Left ventricle myocardium inferior (tissue), 1 donor: ENCODE measurements around the gene MDK. TPM values are rescaled to one million over a fixed set of nuclear protein-coding genes. Genes with fewer than 3 reads are reported as not detected.

Experiments
- DNase-seq: peaks from one replicate; pipeline ENCODE4 v3.0.0-alpha.2; 2020
- H3K27ac ChIP-seq: fragments of 200-600 bp; replicated peaks from 2 replicates; pipeline ENCODE4 v1.8.0; 2021
- H3K27me3 ChIP-seq: fragments of 200-600 bp; 2 replicates; pipeline ENCODE4 v1.8.0; 2021; ENCODE audit warnings: low read depth
- H3K36me3 ChIP-seq: fragments of 200-600 bp; 2 replicates; pipeline ENCODE4 v1.8.0; 2021
- H3K4me1 ChIP-seq: fragments of 200-600 bp; 2 replicates; pipeline ENCODE4 v1.8.0; 2021
- H3K4me3 ChIP-seq: fragments of 200-600 bp; 2 replicates; pipeline ENCODE4 v1.8.0; 2021; ENCODE audit warnings: mild to moderate bottlenecking, moderate library complexity
- H3K9me3 ChIP-seq: fragments of 200-600 bp; replicated peaks from 2 replicates; pipeline ENCODE4 v1.8.0; 2021
- CTCF ChIP-seq: fragments of 200-600 bp; IDR thresholded peaks from 2 replicates; pipeline ENCODE4 v1.8.0; 2021; ENCODE audit warnings: antibody characterized with exemption, mild to moderate bottlenecking, borderline replicate concordance
- intact Hi-C: fragments of 100-400 bp; cut with micrococcal nuclease; formaldehyde crosslinking; loops from one replicate; pipeline ENCODE4 v1.11.0; 2022
- total RNA-seq: library from RNA; stranded (reverse); fragmentation: NEBNext Ultra II Directional; extraction: Animal tissue kit (Norgen Biotek cat#: 25700); gene quantifications from one replicate; pipeline ENCODE4 v1.2.1, GENCODE V29; 2021
- donor health status: DM: no; HTN: yes; CAD: no; lungs with severe emphysema.

Gene MDK
- total RNA-seq, 1 donor from 2014 or later = 5.4 TPM

- no peak for DNase-seq
- no peak for TF ChIP-seq CTCF
- peaks cover 6% of the 10 kb centered on the region for H3K4me1 ChIP-seq
- no peaks in the 10 kb centered on the region for H3K9me3 ChIP-seq
- H3K27ac ChIP-seq = no peak overlapping the region
- no peak overlapping the region for H3K4me3 ChIP-seq
- H3K36me3 ChIP-seq = peaks cover 76% of the 10 kb centered on the region
- intact Hi-C loops = no loop called here
- H3K27me3 ChIP-seq = no peaks in the 10 kb centered on the region
Measured at GRCh38 chr11:46375392-46376101, 5.9 kb upstream of the MDK start.

- Histone ChIP-seq H3K27ac (no peak overlapping the region), H3K36me3 (peaks cover 67% of the 10 kb centered on the region), H3K9me3 (no peaks in the 10 kb centered on the region), H3K4me3 (no peak overlapping the region), H3K27me3 (no peaks in the 10 kb centered on the region), H3K4me1 (peaks cover 16% of the 10 kb centered on the region)
- TF ChIP-seq CTCF = no peak
- intact Hi-C loops = no loop called here
- DNase-seq = no peak
Measured at GRCh38 chr11:46376258-46377050, 5.0 kb upstream of the MDK start.

GRCh38 chr11:46377290-46377689 lies 4.2 kb upstream of the MDK start:
- peaks cover 8% of the 10 kb centered on the region for H3K27me3 ChIP-seq
- peaks cover 59% of the 10 kb centered on the region for H3K36me3 ChIP-seq
- H3K4me1 ChIP-seq = peaks cover 24% of the 10 kb centered on the region
- intact Hi-C loops = no loop called here
- no peak overlapping the region for H3K4me3 ChIP-seq
- H3K27ac ChIP-seq = no peak overlapping the region
- H3K9me3 ChIP-seq = no peaks in the 10 kb centered on the region
- TF ChIP-seq CTCF = no peak
- no peak for DNase-seq

GRCh38 chr11:46377831-46378230 lies 3.6 kb upstream of the MDK start:
- Histone ChIP-seq H3K27ac (no peak overlapping the region), H3K27me3 (peaks cover 13% of the 10 kb centered on the region), H3K36me3 (peaks cover 53% of the 10 kb centered on the region), H3K9me3 (no peaks in the 10 kb centered on the region), H3K4me3 (no peak overlapping the region), H3K4me1 (peaks cover 29% of the 10 kb centered on the region)
- no peak for TF ChIP-seq CTCF
- no peak for DNase-seq
- intact Hi-C loops = no loop called here

GRCh38 chr11:46378296-46378695 lies 3.2 kb upstream of the MDK start:
- Histone ChIP-seq H3K36me3 (peaks cover 50% of the 10 kb centered on the region), H3K9me3 (no peaks in the 10 kb centered on the region), H3K4me1 (peaks cover 34% of the 10 kb centered on the region), H3K27ac (no peak overlapping the region), H3K27me3 (peaks cover 15% of the 10 kb centered on the region), H3K4me3 (no peak overlapping the region)
- no peak for TF ChIP-seq CTCF
- intact Hi-C loops = no loop called here
- no peak for DNase-seq
